Right renal pelvis (tissue), 4 donors: ENCODE results near the gene NAP1L1. TPM values are rescaled to one million over a fixed set of nuclear protein-coding genes. Genes with fewer than 3 reads are reported as not detected.

Experiments
- DNase-seq, 4 donors: peaks; one replicate each; pipeline ENCODE4 v3.0.0-alpha.2; 2013; ENCODE audit warnings: low read depth in 4 of 4, low spot score in 3 of 4, missing footprints in 1 of 4
- polyA plus RNA-seq, 4 donors: library from polyadenylated mRNA; unstranded; fragments of 120-200 nt; gene quantifications; one replicate each; pipeline ENCODE4 v1.2.1, GENCODE V29; 2013; ENCODE audit not compliant: insufficient read length in 4 of 4

Gene NAP1L1
- polyA plus RNA-seq, 4 donors = 852 to 1,031 (median 994) TPM

DNA sequence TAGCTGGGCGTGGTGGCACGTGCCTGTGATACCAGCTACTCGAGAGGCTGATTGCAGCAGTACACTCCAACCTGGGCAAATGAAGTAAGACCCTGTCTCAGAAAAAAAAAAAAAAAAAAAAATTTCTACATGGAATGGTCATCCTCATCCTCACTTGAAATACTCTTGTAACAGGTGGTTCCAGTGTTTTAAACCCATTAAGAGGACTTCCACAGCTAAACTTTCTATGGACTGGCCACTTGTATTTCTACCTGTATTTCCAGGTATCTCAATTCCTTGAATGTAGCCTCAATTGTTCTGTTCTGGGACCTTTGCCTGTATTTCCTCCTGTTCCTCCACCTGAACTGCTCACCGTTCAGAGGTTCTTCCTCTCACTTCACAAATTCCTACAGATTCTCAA lies 41.1 kb downstream of the NAP1L1 start:
- no peak for DNase-seq

DNA sequence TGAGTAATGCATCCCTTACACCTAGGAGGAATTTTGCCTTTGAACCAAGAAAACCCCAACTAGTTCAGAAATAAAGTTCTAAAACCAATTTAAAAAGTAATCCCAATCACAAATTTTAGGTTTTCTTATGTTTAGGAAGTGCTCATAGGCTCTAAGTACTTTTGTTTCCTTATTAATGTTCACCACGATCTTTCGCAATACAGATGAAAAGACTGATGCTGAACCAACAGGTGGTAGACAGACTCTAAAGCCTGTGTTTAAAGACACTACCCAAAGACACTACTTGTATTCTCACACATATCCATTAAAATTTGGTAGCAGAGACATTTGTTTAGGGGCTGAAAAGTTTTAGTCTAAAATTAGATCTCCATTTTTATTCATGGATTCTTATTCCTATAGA lies 42.3 kb downstream of the NAP1L1 start:
- no peak for DNase-seq

DNA sequence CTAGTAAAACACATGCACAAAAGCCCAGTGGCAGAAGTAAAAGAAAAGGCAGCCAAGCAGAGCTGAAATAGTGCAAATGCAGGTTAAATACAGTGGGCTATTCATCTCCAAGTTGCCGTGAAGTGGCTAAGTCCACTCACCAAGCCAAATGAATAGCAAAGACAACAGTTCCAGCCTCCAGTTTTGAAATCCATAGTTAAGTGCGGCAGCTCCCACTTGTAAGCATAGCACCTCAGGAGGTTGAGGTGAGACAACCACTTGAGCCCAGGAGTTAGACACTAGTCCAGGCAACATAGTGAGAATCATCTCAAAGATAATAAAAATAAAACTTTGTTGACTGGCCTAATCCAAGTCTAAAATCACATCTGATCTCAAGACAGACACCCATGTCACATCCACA lies 43.1 kb downstream of the NAP1L1 start:
- DNase-seq = no peak

DNA sequence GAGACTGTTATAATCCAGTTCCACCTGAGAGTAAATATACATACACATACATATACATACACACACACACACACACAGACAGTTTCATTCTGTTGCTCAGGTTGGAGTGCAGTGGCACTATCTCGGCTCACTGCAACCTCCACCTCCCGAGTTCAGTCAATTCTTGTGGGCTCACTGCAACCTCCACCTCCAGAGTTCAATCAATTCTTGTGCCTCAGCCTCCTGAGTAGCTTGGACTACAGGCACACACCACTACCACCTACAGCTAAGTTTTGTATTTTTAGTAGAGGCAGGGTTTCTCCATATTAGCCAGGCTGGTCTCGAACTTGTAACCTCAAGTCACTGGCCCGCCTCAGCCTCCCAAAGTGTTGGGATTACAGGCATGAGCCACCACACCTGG lies 44.0 kb downstream of the NAP1L1 start:
- no peak for DNase-seq

DNA sequence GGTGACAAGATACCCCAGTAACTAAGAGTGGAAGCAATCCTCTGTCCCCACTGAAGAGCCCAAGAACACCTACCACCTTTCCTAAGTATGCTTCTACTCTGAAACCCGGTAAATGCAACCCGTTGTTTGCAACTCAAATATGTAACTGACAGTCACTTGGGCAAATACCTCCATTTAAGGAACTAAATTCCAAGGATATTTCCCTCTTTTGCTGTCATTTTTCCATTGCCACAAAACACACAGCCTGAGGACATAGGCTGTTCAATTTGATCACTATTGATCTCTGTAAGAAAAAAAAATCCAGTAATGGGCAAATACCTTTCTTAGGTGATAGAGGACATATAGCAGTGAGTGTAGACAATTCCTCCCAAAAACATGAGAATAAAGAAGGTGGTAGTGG lies 46.3 kb downstream of the NAP1L1 start:
- DNase-seq = no peak

DNA sequence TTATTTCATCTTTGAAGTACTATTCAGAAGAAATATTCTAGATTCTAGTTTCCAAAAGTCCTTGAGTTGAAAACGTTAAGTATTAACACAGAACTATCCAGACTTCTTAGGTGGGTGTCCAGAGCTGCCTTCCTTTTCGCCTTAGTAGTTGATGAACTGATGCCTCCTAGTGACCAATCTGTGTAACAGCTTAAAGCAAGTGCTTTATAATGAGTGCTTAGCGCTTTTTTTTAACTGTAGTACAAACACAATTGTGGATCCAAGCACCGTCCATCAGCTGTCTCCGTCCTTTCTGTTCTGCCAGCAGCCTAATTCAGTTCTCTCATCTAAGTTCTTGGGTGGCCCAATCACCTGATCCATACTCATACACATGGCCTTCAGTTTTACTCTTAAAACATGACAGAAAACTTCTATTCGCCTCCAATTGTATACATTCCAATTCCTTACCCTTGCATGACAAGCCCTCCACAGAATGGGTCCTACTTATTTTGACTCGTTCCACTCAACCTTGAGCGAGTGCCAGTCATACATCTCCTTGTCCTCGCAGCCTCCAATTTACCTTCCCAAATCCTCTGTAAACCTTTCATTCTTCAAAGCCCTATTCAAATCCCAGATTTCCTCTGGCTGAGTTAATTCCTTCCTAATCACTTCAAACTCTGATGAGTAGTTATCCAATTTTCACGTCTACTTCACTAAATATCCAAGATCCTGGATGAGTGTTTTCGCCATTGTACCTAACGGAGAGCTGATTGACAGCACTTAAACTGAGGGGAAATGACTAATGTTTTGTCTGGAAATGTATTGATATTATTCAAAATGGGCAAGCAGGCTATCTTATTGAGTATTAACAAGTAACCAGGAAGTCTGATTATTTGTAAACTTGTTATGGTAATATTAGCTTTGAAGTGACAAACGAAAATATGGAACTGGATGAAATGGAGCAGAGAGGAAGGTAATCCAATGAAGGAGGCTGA lies 47.1 kb downstream of the NAP1L1 start:
- DNase-seq = peak in 2 of 4 donors; percentile 52 to 67

DNA sequence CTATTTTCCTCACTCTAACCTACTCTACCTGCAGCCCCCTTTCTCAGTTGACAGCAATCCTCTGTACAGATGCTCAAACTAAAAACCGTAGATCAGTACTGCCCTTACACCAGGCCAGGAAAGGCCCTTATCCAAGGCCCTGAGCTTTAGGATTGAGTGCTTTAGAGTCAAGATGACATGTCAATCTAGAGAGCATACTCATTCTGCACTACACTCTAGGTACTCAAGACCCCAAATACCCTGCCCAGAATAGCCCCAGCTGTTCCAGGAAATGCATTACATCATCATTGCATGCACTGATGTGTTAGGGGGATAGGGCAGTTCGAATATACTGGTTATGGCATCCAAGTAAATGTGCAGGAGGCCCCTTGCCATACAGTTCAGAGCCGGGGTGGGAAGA lies 49.4 kb downstream of the NAP1L1 start:
- DNase-seq = no peak

DNA sequence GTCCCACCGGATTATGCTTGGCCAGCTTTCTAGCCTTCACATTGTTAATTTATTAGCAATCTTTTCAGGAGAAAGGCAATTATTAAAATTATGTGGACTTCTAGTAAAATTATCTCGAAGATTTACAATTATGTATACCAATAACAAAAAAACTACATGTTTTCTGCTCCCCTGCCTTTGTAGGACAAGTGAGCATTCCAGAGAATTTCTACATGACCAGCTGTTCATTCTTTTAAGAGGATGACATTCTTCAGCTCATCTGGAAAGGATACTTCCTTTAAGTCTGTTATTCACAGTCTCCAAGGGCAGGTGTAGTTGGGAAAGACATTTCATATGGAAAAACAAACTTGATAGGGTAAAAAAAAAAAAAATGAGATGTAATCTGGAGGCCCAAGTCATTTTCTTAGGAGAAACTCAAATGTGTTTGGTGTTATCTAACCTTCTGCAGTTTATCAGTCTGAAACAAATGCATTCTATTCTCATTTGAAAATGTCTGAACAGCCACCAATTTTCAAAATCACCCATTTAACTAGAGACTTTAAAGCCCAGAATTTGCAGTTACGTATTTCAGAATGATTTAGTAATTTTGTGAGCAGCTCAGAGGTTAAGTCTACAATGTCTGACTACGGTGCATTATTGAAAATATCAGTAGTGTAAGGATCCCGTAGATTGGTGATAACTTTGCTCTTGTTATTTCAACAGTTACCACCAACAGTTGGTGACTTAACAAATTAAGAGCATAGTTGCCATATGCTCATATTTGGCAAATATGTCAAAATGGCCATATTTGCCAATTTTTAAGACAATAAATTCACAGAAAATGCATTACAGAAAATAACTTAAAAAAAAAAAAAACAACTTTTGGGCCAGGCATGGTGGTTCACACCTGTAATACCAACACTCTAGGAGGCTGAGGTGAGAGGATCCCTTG lies 51.1 kb downstream of the NAP1L1 start:
- DNase-seq = no peak

DNA sequence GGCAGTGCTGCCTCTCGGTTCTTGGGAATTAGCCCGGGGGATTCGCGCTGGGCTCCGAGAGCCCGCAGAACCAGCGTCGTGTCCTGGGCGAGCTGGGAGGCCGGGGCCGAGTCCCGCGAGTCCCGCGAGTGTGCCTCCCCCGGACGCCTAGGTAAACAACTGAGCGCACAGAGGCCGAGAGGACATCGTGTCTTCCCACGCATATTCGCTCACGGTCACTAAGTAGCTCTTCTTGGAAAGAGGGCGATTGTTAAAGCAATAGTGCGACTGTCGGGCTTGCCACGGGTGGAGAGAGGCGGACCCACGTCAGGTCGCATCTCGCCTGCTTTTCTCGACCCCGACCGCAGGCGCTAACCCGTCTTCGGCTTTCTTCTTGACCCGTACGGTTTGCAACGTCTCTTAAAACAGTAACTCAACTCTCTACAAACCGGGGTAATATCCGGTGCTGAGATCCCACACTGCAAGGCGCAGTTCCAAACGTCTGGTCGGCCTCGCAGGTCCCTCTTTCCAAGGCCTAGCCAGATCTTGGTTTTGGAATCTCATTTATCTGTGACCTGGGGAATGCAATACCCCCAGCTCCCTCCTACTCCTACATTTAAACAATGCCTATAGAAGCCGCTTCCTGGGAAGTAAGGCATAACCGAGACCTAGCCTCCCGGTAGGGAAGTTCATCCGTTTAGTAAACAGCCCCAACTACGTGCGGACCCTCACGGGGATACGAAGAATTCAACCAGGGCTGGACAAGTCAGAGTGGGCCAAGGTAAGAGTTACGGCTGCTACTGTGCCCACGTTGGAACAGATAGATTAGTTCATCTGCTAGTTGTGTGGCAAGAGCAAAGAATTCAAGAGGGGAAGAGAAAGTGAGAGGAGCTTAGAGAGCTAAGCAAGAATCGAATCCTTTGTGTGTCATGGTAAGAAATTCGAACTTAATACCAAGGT lies 52.2 kb downstream of the NAP1L1 start:
- peak in 1 of 4 donors; percentile 58 for DNase-seq

DNA sequence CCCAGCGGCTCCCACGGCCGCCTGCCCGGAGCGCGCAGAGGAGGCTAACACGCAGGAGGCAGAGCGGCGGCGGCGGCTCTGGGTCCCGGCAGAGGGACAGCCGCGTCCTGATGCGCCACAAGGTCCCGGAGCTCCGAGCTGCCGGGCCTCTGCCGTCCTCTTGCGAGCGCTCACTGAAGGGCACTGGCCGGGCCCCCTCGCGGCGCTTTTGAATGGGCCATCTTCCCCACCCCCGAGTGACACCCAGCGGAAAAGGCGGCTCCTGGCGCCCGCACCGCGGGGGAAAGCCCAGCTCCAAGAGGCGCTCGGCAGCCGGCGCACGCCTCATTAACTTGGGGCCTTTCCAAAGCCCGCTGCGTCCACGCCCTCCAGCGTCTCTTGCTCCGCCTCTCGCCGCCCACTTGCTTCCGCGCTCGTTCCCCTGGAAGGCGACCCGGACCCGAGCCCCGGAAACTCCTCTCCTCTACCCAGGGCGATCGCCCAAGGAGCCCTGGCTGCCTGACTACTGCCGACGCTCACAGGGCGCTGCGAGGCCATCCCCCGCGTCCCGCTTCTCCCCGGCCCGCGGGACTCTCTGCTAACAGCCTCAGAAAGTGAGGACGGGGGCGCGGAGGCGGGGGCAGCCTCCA lies 53.0 kb downstream of the NAP1L1 start, which contains the start of gene PHLDA1:
Gene PHLDA1, minus strand, starts transcription at position 363 of the 629 bp plus-strand sequence.
- DNase-seq = peak; percentile 88 to 95 (median 92)

DNA sequence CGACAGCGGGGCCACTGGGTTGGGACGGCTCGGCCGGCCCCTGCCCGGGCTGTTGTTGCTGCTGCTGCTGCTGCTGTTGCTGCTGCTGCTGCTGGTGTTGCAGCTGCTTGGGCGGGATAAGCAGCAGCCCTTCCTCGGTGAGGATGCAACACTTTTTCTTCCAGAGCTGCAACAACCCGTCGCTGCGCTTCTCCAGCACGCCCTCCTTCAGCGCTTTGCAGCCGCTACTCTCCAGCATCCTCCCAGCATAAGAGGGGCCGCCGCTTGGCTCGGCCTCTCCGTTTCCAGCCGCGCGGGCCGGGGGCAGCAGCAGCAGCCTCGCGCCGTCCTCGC lies 53.4 kb downstream of the NAP1L1 start:
- peak in 1 of 4 donors; percentile 53 for DNase-seq

DNA sequence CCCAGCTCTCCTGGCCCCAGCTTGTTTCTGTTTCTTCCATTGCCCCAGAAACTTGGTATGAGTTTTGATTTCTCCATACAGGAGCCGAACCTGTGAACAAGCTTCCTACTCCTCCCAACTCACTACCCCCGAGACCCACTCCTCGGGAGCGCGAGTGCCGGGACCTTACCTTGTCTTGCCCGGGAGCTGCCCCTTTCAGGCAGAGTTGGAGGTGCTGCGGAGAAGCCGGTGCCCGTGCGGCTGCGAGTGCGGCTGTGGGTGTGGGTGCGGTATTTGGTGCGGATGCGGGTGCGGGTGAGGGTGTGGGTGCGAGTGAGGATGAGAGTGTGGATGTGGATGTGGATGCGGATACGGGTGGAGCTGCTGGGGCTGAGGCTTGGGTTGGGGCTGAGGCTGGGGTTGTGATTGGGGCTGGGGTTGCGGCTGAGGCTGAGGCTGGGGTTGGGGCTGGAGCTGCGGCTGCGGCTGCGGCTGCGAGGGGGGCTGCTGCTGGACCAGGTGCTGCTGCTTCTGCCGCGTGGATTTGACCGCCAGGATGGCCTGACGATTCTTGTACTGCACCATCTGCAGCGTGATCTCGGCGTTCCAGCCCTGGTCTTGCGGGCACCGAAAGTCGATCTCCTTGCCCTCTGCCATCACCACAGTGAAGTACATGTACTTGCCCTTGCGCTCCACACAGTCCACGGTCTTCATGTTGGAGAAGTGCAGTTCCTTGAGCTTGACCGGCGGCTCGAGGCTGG lies 54.0 kb downstream of the NAP1L1 start:
- DNase-seq = peak in 1 of 4 donors; percentile 55

DNA sequence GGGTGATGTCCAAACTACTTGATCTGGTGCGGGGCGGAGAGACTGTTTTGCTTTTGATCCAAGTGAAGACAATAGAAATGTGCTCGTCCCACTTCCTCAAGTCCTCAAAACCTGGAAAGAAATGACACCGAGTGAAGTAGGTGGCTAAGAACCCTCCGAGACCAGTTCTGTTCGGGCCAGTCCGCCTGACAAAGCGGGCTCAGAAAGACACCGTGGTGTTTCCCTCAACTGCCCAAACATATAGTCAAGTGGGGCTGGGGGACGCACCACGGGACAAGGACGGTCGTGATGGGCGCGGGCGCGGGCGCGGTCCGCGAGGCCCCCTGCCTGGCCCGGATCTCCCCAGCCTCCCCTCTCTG lies 54.5 kb downstream of the NAP1L1 start:
- no peak for DNase-seq

DNA sequence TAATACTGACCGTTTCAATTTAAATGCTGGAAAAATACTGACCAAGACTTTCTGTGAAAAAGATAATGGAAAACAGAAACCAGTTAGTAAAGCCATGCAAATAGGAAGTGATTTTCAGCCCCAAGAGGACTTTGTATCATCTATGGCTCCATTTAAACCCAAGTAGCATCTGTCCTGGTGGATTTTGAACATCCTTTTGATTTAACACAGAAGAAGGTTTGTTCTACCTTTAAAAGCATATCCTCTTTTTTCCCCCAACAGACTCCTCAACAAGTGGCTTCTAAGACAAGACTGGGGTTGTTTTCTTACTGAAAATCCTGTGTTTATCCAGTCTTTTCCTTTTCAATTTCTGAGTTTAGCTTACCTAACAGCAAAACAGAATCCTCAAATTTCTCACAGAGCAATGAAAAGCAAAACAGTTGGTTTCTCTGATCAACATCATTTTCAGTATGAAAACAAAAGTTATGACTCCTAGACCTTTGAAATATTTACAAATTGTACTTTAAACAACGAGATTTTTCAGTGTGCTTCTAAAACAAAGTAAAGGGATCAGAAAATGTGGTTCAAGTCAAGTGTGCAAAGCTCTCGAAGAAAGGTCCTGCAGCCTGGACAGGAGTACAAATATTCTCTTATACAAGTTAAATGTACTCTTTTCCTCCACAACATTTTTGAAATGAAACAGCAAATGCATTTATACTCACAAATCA lies 55.8 kb downstream of the NAP1L1 start:
- DNase-seq = no peak

DNA sequence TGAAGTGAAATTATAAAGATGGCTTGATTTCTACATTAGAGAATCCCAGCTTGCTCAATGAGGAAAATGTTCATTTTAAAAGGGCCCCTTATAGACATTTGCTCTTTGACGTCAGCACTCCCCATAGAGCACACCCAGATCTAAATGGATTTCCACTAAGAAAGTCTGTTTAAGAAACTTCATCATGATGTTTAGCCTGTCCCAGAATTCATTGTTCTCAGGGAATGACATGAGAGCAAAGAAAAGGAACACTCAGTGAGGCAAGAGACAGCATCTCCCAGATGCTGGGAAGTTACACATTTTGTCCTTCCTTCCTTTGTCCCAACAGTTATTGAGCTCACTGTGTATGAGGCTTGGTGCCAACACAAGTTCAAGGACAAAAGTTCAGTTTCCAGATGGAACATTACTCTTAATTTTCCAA lies 57.8 kb downstream of the NAP1L1 start:
- DNase-seq = no peak

DNA sequence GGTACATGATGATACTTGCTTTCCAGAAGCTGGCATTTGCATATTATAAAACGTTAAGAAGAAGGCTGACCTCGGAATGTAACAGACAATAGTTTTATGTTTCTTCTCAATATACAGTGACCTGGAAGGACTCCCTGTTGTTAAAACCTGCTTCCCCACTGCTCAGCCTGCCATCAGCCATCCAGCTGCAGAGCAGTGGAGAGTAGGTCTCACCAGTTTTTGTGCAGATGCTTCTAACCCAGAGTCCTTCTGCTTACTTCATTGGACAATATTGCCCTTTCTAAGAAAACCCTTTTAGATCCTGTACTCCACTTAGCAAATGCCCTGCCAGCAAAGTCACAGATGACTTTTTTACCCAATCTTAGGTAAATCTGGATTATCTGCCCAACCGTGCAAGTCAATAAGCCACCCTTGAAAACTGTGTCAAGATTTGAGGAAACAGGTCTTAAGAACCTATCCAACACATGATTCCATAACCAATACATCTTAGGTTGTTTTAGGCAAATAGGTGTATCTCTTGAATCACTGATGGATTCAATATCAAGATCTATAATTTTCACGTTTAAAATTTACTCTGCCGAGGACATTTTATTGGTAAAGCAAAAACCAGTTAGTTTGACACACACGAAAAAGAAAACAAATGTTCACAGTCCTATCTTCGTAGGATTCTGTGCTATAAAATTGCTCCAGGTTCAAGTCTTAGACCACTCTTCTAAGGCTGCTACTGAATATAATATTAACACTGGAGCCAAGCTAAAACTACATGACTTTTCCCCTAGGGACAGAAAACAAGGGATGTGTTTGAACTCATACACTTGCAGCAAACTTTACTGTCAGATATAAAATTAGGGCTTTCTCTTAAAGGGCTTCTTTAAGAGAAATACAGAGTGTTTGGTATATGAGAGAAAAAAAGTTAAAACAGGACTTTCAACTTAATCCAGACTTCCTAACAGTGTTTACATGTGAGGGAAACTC lies 58.6 kb downstream of the NAP1L1 start:
- no peak for DNase-seq

DNA sequence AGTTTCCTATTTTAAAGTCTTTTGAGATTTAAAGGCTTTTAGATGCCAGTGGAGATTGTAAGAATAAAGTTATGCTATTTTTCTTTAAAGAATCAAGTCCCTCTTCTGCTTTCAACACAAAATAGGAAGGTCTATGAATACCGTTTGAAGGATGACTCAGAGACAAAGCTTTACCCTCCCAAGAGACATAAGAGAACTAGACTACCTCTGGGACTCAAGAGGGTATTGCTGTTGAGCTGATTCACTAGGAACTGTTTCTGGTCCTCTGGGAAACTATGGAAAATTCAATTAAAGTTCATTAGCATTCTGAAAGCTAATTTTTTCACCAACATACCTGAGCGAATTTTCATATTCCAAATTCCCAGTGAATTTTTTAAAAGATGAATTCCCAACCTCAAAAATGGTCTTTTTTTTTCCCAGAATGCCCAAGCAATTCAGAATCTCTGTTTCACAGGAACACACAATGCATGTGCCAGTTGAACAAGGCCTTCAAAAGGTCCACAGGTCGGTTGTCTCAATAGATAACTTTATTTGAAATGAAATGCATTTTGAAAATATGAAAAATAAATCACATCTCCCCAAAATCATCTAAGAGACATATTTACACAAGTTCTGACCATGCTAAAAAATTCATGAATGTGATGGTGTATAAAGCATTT lies 59.4 kb downstream of the NAP1L1 start:
- DNase-seq = no peak
